ENCODE measurements around the gene KLHL35. TPM values are rescaled to one million over a fixed set of nuclear protein-coding genes. Genes with fewer than 3 reads are reported as not detected.

The KLHL35 gene
- total RNA-seq, 2 donors from 2014 or later = 0.50 to 0.67 TPM

DNA sequence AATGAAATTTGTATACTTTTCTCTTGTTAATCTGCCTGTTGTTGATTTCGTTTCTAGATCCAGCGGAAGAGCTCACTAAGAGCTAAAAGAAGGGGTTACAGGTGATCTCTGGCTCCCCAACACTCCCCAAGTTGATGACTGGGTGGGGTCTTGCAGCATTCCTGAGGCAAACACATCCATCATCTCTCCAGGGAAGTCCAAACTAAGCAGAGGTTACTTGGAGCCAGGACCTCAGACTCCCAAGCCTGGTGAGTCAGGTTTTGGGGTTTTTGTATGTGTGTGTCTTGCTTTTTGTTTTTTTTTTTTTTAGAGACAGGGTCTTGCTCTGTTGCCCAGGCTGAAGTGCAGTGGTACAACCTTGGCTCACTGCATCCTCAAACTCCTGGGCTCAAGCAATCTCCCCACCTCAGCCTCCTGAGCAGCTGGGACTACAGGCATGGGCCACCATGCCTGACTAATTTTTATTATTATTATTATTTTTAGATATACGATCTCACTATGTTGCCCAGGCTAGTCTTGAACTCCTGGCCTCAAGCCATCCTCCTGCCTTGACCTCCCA, 45.2 kb downstream of the KLHL35 start:
- H3K4me1 ChIP-seq = peaks cover 8% of the 10 kb centered on the region
- no peak overlapping the region for H3K4me3 ChIP-seq
- H3K27me3 ChIP-seq = no peaks in the 10 kb centered on the region
- no peaks in the 10 kb centered on the region for H3K36me3 ChIP-seq
- intact Hi-C loops (cut with DNase I) = loop anchor here (2.0 kb wide), 1 partner anchor 141 kb away; no protein-coding TSS in a partner anchor
- no peak for DNase-seq
- no peak for TF ChIP-seq CTCF (IDR thresholded peaks at IDR 0.05)
- no peak overlapping the region for H3K9ac ChIP-seq (ENCODE audit: low read depth in 2 of 2, low read length in 2 of 2)
- no peaks in the 10 kb centered on the region for H3K9me3 ChIP-seq
- peak overlapping the region; percentile 75 for H3K27ac ChIP-seq

GRCh38 chr11:75386942-75387630, 45.9 kb downstream of the KLHL35 start:
- H3K4me1 ChIP-seq = peaks cover 8% of the 10 kb centered on the region
- intact Hi-C loops (cut with DNase I) = no loop called here
- peak overlapping the region; percentile 20 to 56 for H3K9ac ChIP-seq (ENCODE audit: low read depth in 2 of 2, low read length in 2 of 2)
- H3K4me3 ChIP-seq = no peak overlapping the region
- H3K36me3 ChIP-seq = no peaks in the 10 kb centered on the region
- no peaks in the 10 kb centered on the region for H3K27me3 ChIP-seq
- TF ChIP-seq CTCF (IDR thresholded peaks at IDR 0.05) = no peak
- H3K9me3 ChIP-seq = no peaks in the 10 kb centered on the region
- peak overlapping the region; percentile 75 for H3K27ac ChIP-seq
- DNase-seq = peak; percentile 56

GRCh38 chr11:75384438-75385080, 48.4 kb downstream of the KLHL35 start:
- H3K4me1 ChIP-seq = peaks cover 14% of the 10 kb centered on the region
- H3K36me3 ChIP-seq = no peaks in the 10 kb centered on the region
- no peaks in the 10 kb centered on the region for H3K9me3 ChIP-seq
- no peak overlapping the region for H3K4me3 ChIP-seq
- peak; percentile 91 for TF ChIP-seq CTCF (IDR thresholded peaks at IDR 0.05)
- intact Hi-C loops (cut with DNase I) = loop anchor here (1.0 to 2.0 kb wide), 2 partner anchors 56 to 104 kb away; no protein-coding TSS in a partner anchor
- H3K27me3 ChIP-seq = no peaks in the 10 kb centered on the region
- DNase-seq = peak; percentile 89
- H3K27ac ChIP-seq = peak overlapping the region; percentile 41
- peak overlapping the region in 1 of 2 donors; percentile 58 for H3K9ac ChIP-seq (ENCODE audit: low read depth in 2 of 2, low read length in 2 of 2)

GRCh38 chr11:75383246-75383645, 49.8 kb downstream of the KLHL35 start:
- Histone ChIP-seq H3K9me3 (no peaks in the 10 kb centered on the region), H3K27me3 (no peaks in the 10 kb centered on the region), H3K4me3 (no peak overlapping the region), H3K9ac (ENCODE audit: low read depth in 2 of 2, low read length in 2 of 2) (no peak overlapping the region), H3K36me3 (no peaks in the 10 kb centered on the region), H3K27ac (no peak overlapping the region), H3K4me1 (peaks cover 11% of the 10 kb centered on the region)
- intact Hi-C loops (cut with DNase I) = no loop called here
- TF ChIP-seq CTCF (IDR thresholded peaks at IDR 0.05) = no peak
- no peak for DNase-seq

- intact Hi-C loops (cut with DNase I) = no loop called here
- H3K9ac ChIP-seq (ENCODE audit: low read depth in 2 of 2, low read length in 2 of 2) = peak overlapping the region in 1 of 2 donors; percentile 48
- TF ChIP-seq CTCF (IDR thresholded peaks at IDR 0.05) = no peak
- no peaks in the 10 kb centered on the region for H3K9me3 ChIP-seq
- H3K4me1 ChIP-seq = peaks cover 6% of the 10 kb centered on the region
- no peaks in the 10 kb centered on the region for H3K36me3 ChIP-seq
- no peaks in the 10 kb centered on the region for H3K27me3 ChIP-seq
- H3K27ac ChIP-seq = peak overlapping the region; percentile 60
- DNase-seq = peak; percentile 75
- H3K4me3 ChIP-seq = no peak overlapping the region
Observed at GRCh38 chr11:75380716-75381420, 52.1 kb downstream of the KLHL35 start.
